Naive thymus-derived CD4-positive, alpha-beta T cell (primary cell): ENCODE data around the gene ARHGEF10L. TPM values are rescaled to one million over a fixed set of nuclear protein-coding genes. Genes with fewer than 3 reads are reported as not detected.

Source experiments
- ATAC-seq: fragments of 150-1000 bp; cut with Tn5 transposase; 2 replicates; pipeline ENCODE4 v1.10.0; 2021; ENCODE audit warnings: mild to moderate bottlenecking, moderate library complexity
- CTCF ChIA-PET: fragments of 350-600 bp; sonication (Branson Sonifier 250); formaldehyde crosslinking; loops from one replicate; lab custom pipeline; 2021; ENCODE audit warnings: antibody characterized with exemption; lab: Charles Lee
- POLR2A ChIA-PET: fragments of 350-600 bp; sonication (Branson Sonifier 250); formaldehyde crosslinking; loops from one replicate; lab custom pipeline; 2021; ENCODE audit warnings: antibody characterized with exemption, inconsistent platforms; lab: Charles Lee
- DNase-seq, 9 donors: peaks; one replicate each; pipeline versions ENCODE4 v3.0.0 to v3.0.0-alpha.2; 2020 to 2022; ENCODE audit warnings: mixed read lengths in 1 of 9
- H3K27ac ChIP-seq: one replicate; pipeline ENCODE4 v1.7.0; 2013; ENCODE audit warnings: mild to moderate bottlenecking, low read depth, low read length, moderate library complexity
- H3K27me3 ChIP-seq, 2 donors: one replicate each; pipeline ENCODE4 v1.7.0; 2013; ENCODE audit warnings: low read length in 2 of 2, mild to moderate bottlenecking in 2 of 2, moderate library complexity in 2 of 2; ENCODE audit not compliant: control insufficient read depth in 2 of 2, insufficient read depth in 2 of 2
- H3K36me3 ChIP-seq, 3 experiments: 1 replicate in 2 of 3; 2 replicates in 1 of 3; pipeline ENCODE4 v1.7.0; 2013; ENCODE audit warnings: low read length in 3 of 3, mild to moderate bottlenecking in 3 of 3, moderate library complexity in 1 of 3; ENCODE audit not compliant: insufficient read depth in 3 of 3, control insufficient read depth in 2 of 3
- H3K4me1 ChIP-seq, 2 donors: one replicate each; pipeline ENCODE4 v1.7.0; 2013; ENCODE audit warnings: low read length in 2 of 2, mild to moderate bottlenecking in 2 of 2, moderate library complexity in 1 of 2; ENCODE audit not compliant: control insufficient read depth in 2 of 2, insufficient read depth in 2 of 2
- H3K4me3 ChIP-seq: 2 replicates; pipeline ENCODE4 v1.7.0; 2013; ENCODE audit warnings: mild to moderate bottlenecking, low read length
- H3K9me3 ChIP-seq, 3 experiments: 1 replicate in 2 of 3; 2 replicates in 1 of 3; pipeline ENCODE4 v1.7.0; 2013; ENCODE audit warnings: low read length in 3 of 3; ENCODE audit not compliant: control insufficient read depth in 2 of 3
- H3K27ac Mint-ChIP-seq, 9 donors: one replicate each; pipeline ENCODE4 v1.8.0; 2020 to 2022; ENCODE audit warnings: mixed read lengths in 9 of 9, mild to moderate bottlenecking in 8 of 9, moderate library complexity in 5 of 9, inconsistent platforms in 2 of 9
- H3K27me3 Mint-ChIP-seq, 5 donors: one replicate each; pipeline ENCODE4 v1.8.0; 2021 to 2022; ENCODE audit warnings: mixed read lengths in 5 of 5, mild to moderate bottlenecking in 1 of 5
- H3K36me3 Mint-ChIP-seq, 5 donors: one replicate each; pipeline ENCODE4 v1.8.0; 2020 to 2022; ENCODE audit warnings: mixed read lengths in 5 of 5, mild to moderate bottlenecking in 3 of 5, inconsistent platforms in 1 of 5
- H3K4me1 Mint-ChIP-seq, 7 donors: one replicate each; pipeline ENCODE4 v1.8.0; 2020 to 2022; ENCODE audit warnings: mixed read lengths in 7 of 7, mild to moderate bottlenecking in 3 of 7, inconsistent platforms in 1 of 7
- H3K4me3 Mint-ChIP-seq, 10 donors: one replicate each; pipeline ENCODE4 v1.8.0; 2020 to 2022; ENCODE audit warnings: mild to moderate bottlenecking in 10 of 10, mixed read lengths in 10 of 10, moderate library complexity in 6 of 10, inconsistent platforms in 2 of 10
- H3K9me3 Mint-ChIP-seq, 11 donors: one replicate each; pipeline ENCODE4 v1.8.0; 2020 to 2022; ENCODE audit warnings: mixed read lengths in 11 of 11, mild to moderate bottlenecking in 4 of 11, inconsistent platforms in 1 of 11, moderate library complexity in 1 of 11
- intact Hi-C, 2 donors: fragments of 100-400 bp; cut with micrococcal nuclease; formaldehyde crosslinking; loops; one replicate each; pipeline ENCODE4 v1.15.1; 2023
- polyA plus RNA-seq, 2 donors: library from polyadenylated mRNA; unstranded; fragments of 300-500 nt; fragmentation: Illumina TruSeq; gene quantifications; one replicate each; pipeline ENCODE4 v1.2.3, GENCODE V29; 2021
- total RNA-seq, 6 experiments: library from RNA in 5 of 6; stranded (reverse) in 5 of 6; gene quantifications; 1 replicate in 5 of 6; 2 replicates in 1 of 6; pipeline ENCODE4 v1.2.3 and lab custom pipeline; 2021 to 2026

ARHGEF10L gene
- total and polyA plus RNA-seq, 7 experiments from 2014 or later: 0.59 to 19.7 (median 0.84) TPM; not detected in 3

- no peak overlapping the region for H3K4me3 ChIP-seq
- H3K27me3 ChIP-seq: no peaks in the 10 kb centered on the region
- H3K4me1 ChIP-seq: no peaks in the 10 kb centered on the region
- Mint-ChIP-seq H3K9me3 (no peaks in the 10 kb centered on the region), H3K27me3 (peaks cover 0 to 9% (median 0%) of the 10 kb centered on the region in 5 donors), H3K27ac (no peak overlapping the region), H3K4me3 (no peak overlapping the region), H3K36me3 (no peaks in the 10 kb centered on the region), H3K4me1 (no peaks in the 10 kb centered on the region)
- intact Hi-C loops: no loop called here
- no peak overlapping the region for H3K27ac ChIP-seq
- no peak for DNase-seq
- no peaks in the 10 kb centered on the region for H3K36me3 ChIP-seq
- ChIA-PET CTCF (no interaction called here), POLR2A (no interaction called here)
- no peak for ATAC-seq
- no peaks in the 10 kb centered on the region for H3K9me3 ChIP-seq
Measured at GRCh38 chr1:17664322-17664721, 124.8 kb downstream of the ARHGEF10L start.

DNA sequence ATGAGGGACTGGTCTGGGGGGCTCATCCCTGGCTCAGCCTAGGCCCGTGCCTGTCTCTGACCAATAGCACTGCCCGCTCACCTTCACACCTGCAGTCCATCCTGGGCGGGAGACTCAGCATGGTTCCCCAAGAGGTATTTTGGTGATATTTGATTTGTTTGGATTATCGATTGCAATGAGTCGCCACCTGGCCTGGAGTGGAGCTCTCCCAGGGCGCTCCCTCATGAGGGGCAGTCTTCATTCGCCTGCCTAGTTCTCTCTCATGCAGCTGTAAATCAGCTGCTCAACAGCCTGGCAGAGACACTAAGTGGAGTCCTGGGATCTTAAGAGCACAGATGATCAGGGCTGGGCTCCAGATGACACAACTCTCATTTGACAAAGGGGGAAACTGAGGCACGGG is 125.6 kb downstream of the ARHGEF10L start:
- no peaks in the 10 kb centered on the region for H3K27me3 ChIP-seq
- Mint-ChIP-seq H3K36me3 (no peaks in the 10 kb centered on the region), H3K27me3 (peaks cover 0 to 4% (median 0%) of the 10 kb centered on the region in 5 donors), H3K4me1 (no peaks in the 10 kb centered on the region), H3K27ac (no peak overlapping the region), H3K9me3 (no peaks in the 10 kb centered on the region), H3K4me3 (no peak overlapping the region)
- ATAC-seq (no peak), DNase-seq (no peak)
- no peaks in the 10 kb centered on the region for H3K36me3 ChIP-seq
- CTCF ChIA-PET: no interaction called here
- POLR2A ChIA-PET: no interaction called here
- no peak overlapping the region for H3K27ac ChIP-seq
- no peak overlapping the region for H3K4me3 ChIP-seq
- H3K9me3 ChIP-seq: no peaks in the 10 kb centered on the region
- no peaks in the 10 kb centered on the region for H3K4me1 ChIP-seq
- intact Hi-C loops: no loop called here

GRCh38 chr1:17665950-17666720 is 126.6 kb downstream of the ARHGEF10L start:
- Mint-ChIP-seq H3K9me3 (no peaks in the 10 kb centered on the region), H3K27ac (no peak overlapping the region), H3K4me1 (no peaks in the 10 kb centered on the region), H3K36me3 (no peaks in the 10 kb centered on the region), H3K4me3 (no peak overlapping the region), H3K27me3 (peaks cover 0 to 4% (median 0%) of the 10 kb centered on the region in 5 donors)
- H3K4me3 ChIP-seq: no peak overlapping the region
- POLR2A ChIA-PET: no interaction called here
- no peaks in the 10 kb centered on the region for H3K9me3 ChIP-seq
- ATAC-seq (no peak), DNase-seq (no peak)
- H3K27ac ChIP-seq: no peak overlapping the region
- CTCF ChIA-PET: no interaction called here
- intact Hi-C loops: no loop called here
- no peaks in the 10 kb centered on the region for H3K36me3 ChIP-seq
- no peaks in the 10 kb centered on the region for H3K27me3 ChIP-seq
- H3K4me1 ChIP-seq: no peaks in the 10 kb centered on the region

GRCh38 chr1:17667641-17668040 is 128.1 kb downstream of the ARHGEF10L start:
- H3K4me3 Mint-ChIP-seq: no peak overlapping the region
- Histone ChIP-seq H3K27ac (no peak overlapping the region), H3K27me3 (no peaks in the 10 kb centered on the region), H3K9me3 (no peaks in the 10 kb centered on the region), H3K36me3 (no peaks in the 10 kb centered on the region), H3K4me3 (no peak overlapping the region), H3K4me1 (no peaks in the 10 kb centered on the region)
- H3K9me3 Mint-ChIP-seq: no peaks in the 10 kb centered on the region
- no peaks in the 10 kb centered on the region for H3K27me3 Mint-ChIP-seq
- H3K4me1 Mint-ChIP-seq: no peaks in the 10 kb centered on the region
- DNase-seq (no peak), ATAC-seq (no peak)
- no peak overlapping the region for H3K27ac Mint-ChIP-seq
- ChIA-PET POLR2A (no interaction called here), CTCF (no interaction called here)
- no peaks in the 10 kb centered on the region for H3K36me3 Mint-ChIP-seq
- intact Hi-C loops: no loop called here

- H3K27ac ChIP-seq: no peak overlapping the region
- no peak for DNase-seq
- no peaks in the 10 kb centered on the region for H3K36me3 Mint-ChIP-seq
- H3K36me3 ChIP-seq: no peaks in the 10 kb centered on the region
- no peak for ATAC-seq
- no peaks in the 10 kb centered on the region for H3K27me3 ChIP-seq
- no peak overlapping the region for H3K4me3 ChIP-seq
- ChIA-PET POLR2A (no interaction called here), CTCF (no interaction called here)
- no peak overlapping the region for H3K27ac Mint-ChIP-seq
- H3K27me3 Mint-ChIP-seq: no peaks in the 10 kb centered on the region
- H3K4me1 ChIP-seq: no peaks in the 10 kb centered on the region
- no peaks in the 10 kb centered on the region for H3K9me3 Mint-ChIP-seq
- no peaks in the 10 kb centered on the region for H3K4me1 Mint-ChIP-seq
- intact Hi-C loops: no loop called here
- no peak overlapping the region for H3K4me3 Mint-ChIP-seq
- no peaks in the 10 kb centered on the region for H3K9me3 ChIP-seq
Measured at GRCh38 chr1:17668195-17668594, 128.7 kb downstream of the ARHGEF10L start.

DNA sequence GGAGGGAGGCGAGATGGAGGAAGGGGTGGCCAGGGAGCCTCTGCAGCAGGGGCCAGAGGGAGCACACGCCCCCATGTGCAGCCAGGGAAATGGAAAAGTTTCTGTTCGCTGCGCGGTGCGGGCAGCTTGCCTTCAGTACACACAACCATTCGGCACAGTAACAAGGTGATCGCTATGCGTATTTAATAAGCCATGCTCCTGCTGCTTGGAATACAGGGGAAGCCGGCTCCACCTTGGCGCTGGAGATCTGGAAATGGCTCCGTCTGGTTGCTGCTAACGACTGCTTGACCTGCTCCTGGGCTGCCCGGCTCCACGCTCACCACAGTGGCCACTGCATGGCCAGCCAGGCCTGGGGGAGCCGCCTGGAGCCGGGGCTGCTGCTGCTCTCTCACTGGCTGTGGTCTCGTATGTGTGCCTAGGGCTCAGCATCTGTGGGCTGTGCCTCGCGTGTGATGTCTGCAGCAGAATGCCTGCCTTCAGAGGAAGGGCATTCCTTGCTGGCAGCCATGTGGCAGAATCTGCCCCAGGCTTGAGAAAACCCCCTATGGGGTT is 129.2 kb downstream of the ARHGEF10L start:
- ChIA-PET POLR2A (no interaction called here), CTCF (no interaction called here)
- intact Hi-C loops: no loop called here
- H3K27ac Mint-ChIP-seq: no peak overlapping the region
- no peak for DNase-seq
- Histone ChIP-seq H3K9me3 (no peaks in the 10 kb centered on the region), H3K4me3 (no peak overlapping the region), H3K36me3 (no peaks in the 10 kb centered on the region), H3K27ac (no peak overlapping the region), H3K27me3 (no peaks in the 10 kb centered on the region), H3K4me1 (no peaks in the 10 kb centered on the region)
- no peak overlapping the region for H3K4me3 Mint-ChIP-seq
- no peaks in the 10 kb centered on the region for H3K9me3 Mint-ChIP-seq
- H3K36me3 Mint-ChIP-seq: no peaks in the 10 kb centered on the region
- ATAC-seq: no peak
- H3K4me1 Mint-ChIP-seq: no peaks in the 10 kb centered on the region
- no peaks in the 10 kb centered on the region for H3K27me3 Mint-ChIP-seq

GRCh38 chr1:17669305-17669704 is 129.8 kb downstream of the ARHGEF10L start:
- Mint-ChIP-seq H3K27me3 (peaks cover 0 to 2% (median 0%) of the 10 kb centered on the region in 5 donors), H3K4me1 (peaks cover 0 to 3% (median 0%) of the 10 kb centered on the region in 7 donors), H3K9me3 (no peaks in the 10 kb centered on the region), H3K4me3 (no peak overlapping the region), H3K36me3 (no peaks in the 10 kb centered on the region), H3K27ac (no peak overlapping the region)
- intact Hi-C loops: no loop called here
- DNase-seq: no peak
- no peak for ATAC-seq
- H3K36me3 ChIP-seq: no peaks in the 10 kb centered on the region
- no peaks in the 10 kb centered on the region for H3K9me3 ChIP-seq
- H3K4me3 ChIP-seq: no peak overlapping the region
- H3K4me1 ChIP-seq: no peaks in the 10 kb centered on the region
- no peak overlapping the region for H3K27ac ChIP-seq
- ChIA-PET CTCF (no interaction called here), POLR2A (no interaction called here)
- no peaks in the 10 kb centered on the region for H3K27me3 ChIP-seq
